Neural progenitor cell (in vitro differentiated cells): ENCODE measurements around the gene KRT79.

Experiments
- CTCF ChIP-seq: fragments of 200-600 bp; sonication (generic); IDR thresholded peaks from 2 replicates; pipeline ENCODE4 v1.5.1; 2017; ENCODE audit warnings: antibody characterized with exemption, mild to moderate bottlenecking
- EZH2 ChIP-seq: fragments of 200-600 bp; sonication (generic); IDR thresholded peaks from 2 replicates; pipeline ENCODE4 v1.6.1; 2017; ENCODE audit warnings: antibody characterized with exemption, mild to moderate bottlenecking, moderate library complexity

- TF ChIP-seq CTCF (no peak), EZH2 (no peak)
Observed at GRCh38 chr12:52774629-52775250, 59.4 kb downstream of the KRT79 start.
